ENCODE data around the gene HNRNPF. TPM values are rescaled to one million over a fixed set of nuclear protein-coding genes. Genes with fewer than 3 reads are reported as not detected.
"Not testable (repeated sequence)": the region's sequence is repeated elsewhere in the genome, so short reads cannot be mapped to it uniquely, and the experiment has no call there.

Gene HNRNPF
- total RNA-seq (2014; rRNA removed; shearing (Covaris generic)) = 515 and 519 TPM in 2 replicates

- DNase-seq (ENCODE audit: low spot score) = peak; percentile 96
These were observed at the start of gene HNRNPF for GRCh38 chr10:43408710-43409384. TSS of gene HNRNPF (minus strand) at chr10:43409186. CDS start at chr10:43387884, 21,302 bp downstream.

- DNase-seq (ENCODE audit: low spot score) = no peak
These were observed 49.2 kb upstream of the HNRNPF start for GRCh38 chr10:43458227-43458626.

GRCh38 chr10:43456561-43456960, 47.6 kb upstream of the HNRNPF start:
- not testable (repeated sequence) for DNase-seq (ENCODE audit: low spot score)

GRCh38 chr10:43454025-43454424, 45.0 kb upstream of the HNRNPF start:
- DNase-seq (ENCODE audit: low spot score) = not testable (repeated sequence)

- no peak for DNase-seq (ENCODE audit: low spot score)
These were observed 44.4 kb upstream of the HNRNPF start for GRCh38 chr10:43453266-43453831.

GRCh38 chr10:43452356-43452914, 43.4 kb upstream of the HNRNPF start:
- no peak for DNase-seq (ENCODE audit: low spot score)

- DNase-seq (ENCODE audit: low spot score) = no peak
These were observed 39.8 kb upstream of the HNRNPF start for GRCh38 chr10:43448742-43449141.

- not testable (repeated sequence) for DNase-seq (ENCODE audit: low spot score)
These were observed 37.4 kb upstream of the HNRNPF start for GRCh38 chr10:43446219-43447017.

- DNase-seq (ENCODE audit: low spot score) = no peak
These were observed 36.0 kb upstream of the HNRNPF start for GRCh38 chr10:43444897-43445466.

- no peak for DNase-seq (ENCODE audit: low spot score)
These were observed 35.3 kb upstream of the HNRNPF start for GRCh38 chr10:43444323-43444722.

- no peak for DNase-seq (ENCODE audit: low spot score)
These were observed 31.6 kb upstream of the HNRNPF start for GRCh38 chr10:43440463-43441134.

GRCh38 chr10:43437141-43437870, 28.3 kb upstream of the HNRNPF start:
- no peak for DNase-seq (ENCODE audit: low spot score)

GRCh38 chr10:43436291-43437140, 27.5 kb upstream of the HNRNPF start, which contains the start of gene ZNF487:
TSS of gene ZNF487 (plus strand) at chr10:43437111. CDS start at chr10:43475814, 38,703 bp downstream.
- peak; percentile 93 for DNase-seq (ENCODE audit: low spot score)

- no peak for DNase-seq (ENCODE audit: low spot score)
These were observed 22.1 kb upstream of the HNRNPF start for GRCh38 chr10:43430926-43431663.

- DNase-seq (ENCODE audit: low spot score) = no peak
These were observed 18.3 kb upstream of the HNRNPF start for GRCh38 chr10:43427166-43427825.

GRCh38 chr10:43426476-43426875, 17.5 kb upstream of the HNRNPF start:
- not testable (repeated sequence) for DNase-seq (ENCODE audit: low spot score)

- DNase-seq (ENCODE audit: low spot score) = no peak
These were observed 15.4 kb upstream of the HNRNPF start for GRCh38 chr10:43424416-43424815.

GRCh38 chr10:43421944-43422343, 13.0 kb upstream of the HNRNPF start:
- DNase-seq (ENCODE audit: low spot score) = not testable (repeated sequence)
